ENCODE measurements around the gene SLFNL1.

DNA sequence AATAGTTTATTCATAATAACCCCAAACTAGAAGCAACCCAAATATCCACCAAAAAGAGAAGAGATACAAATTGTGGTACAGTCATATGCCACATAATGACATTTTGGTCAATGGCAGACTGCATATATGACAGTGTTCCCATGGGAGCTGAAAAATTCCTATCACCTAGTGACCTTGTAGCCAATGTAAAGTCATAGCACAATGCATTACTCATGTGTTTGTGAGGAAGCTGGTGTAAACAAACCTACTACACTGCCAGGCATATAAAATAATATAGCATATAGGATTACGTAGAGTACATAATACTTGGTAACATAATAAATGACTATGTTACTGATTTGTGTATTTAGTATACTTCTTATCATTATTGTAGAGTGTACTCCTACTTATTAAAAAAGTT is 29.5 kb upstream of the SLFNL1 start:
- no peak for TF ChIP-seq POLR2AphosphoS5 (IDR thresholded peaks at IDR 0.05; ENCODE audit: low read depth, low read length)
- TF ChIP-seq, protein P1, sequence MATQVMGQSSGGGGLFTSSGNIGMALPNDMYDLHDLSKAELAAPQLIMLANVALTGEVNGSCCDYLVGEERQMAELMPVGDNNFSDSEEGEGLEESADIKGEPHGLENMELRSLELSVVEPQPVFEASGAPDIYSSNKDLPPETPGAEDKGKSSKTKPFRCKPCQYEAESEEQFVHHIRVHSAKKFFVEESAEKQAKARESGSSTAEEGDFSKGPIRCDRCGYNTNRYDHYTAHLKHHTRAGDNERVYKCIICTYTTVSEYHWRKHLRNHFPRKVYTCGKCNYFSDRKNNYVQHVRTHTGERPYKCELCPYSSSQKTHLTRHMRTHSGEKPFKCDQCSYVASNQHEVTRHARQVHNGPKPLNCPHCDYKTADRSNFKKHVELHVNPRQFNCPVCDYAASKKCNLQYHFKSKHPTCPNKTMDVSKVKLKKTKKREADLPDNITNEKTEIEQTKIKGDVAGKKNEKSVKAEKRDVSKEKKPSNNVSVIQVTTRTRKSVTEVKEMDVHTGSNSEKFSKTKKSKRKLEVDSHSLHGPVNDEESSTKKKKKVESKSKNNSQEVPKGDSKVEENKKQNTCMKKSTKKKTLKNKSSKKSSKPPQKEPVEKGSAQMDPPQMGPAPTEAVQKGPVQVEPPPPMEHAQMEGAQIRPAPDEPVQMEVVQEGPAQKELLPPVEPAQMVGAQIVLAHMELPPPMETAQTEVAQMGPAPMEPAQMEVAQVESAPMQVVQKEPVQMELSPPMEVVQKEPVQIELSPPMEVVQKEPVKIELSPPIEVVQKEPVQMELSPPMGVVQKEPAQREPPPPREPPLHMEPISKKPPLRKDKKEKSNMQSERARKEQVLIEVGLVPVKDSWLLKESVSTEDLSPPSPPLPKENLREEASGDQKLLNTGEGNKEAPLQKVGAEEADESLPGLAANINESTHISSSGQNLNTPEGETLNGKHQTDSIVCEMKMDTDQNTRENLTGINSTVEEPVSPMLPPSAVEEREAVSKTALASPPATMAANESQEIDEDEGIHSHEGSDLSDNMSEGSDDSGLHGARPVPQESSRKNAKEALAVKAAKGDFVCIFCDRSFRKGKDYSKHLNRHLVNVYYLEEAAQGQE (IDR thresholded peaks at IDR 0.05; ENCODE audit: insufficient read depth in 1 of 2, low read depth in 2 of 2, low read length in 2 of 2), result no peak
